H1 (cell line): ENCODE measurements around the gene NXT1. TPM values are rescaled to one million over a fixed set of nuclear protein-coding genes. Genes with fewer than 3 reads are reported as not detected.

Experiments used
- CTCF ChIA-PET: fragments of 300-600 bp; sonication (Branson Sonifier 250); formaldehyde crosslinking; loops from one replicate; lab custom pipeline; 2021; ENCODE audit not compliant: partially characterized antibody; lab: Charles Lee
- POLR2A ChIA-PET: fragments of 300-600 bp; sonication (Branson Sonifier 250); formaldehyde crosslinking; loops from one replicate; lab custom pipeline; 2021; ENCODE audit warnings: inconsistent platforms; ENCODE audit not compliant: partially characterized antibody; lab: Charles Lee
- DNase-seq, 2 experiments: peaks; one replicate each; pipeline versions ENCODE4 v3.0.0 to v3.0.0-alpha.2; 2010 to 2022; ENCODE audit warnings: low spot score in 2 of 2, low read depth in 1 of 2, mixed read lengths in 1 of 2
- FAIRE-seq: peaks from 2 replicates; lab custom pipeline; 2011; peaks lifted over from hg19 to GRCh38; lab: Jason Lieb, UNC
- H2AFZ ChIP-seq: 2 replicates; pipeline ENCODE4 v1.8.1; 2012; ENCODE audit warnings: low read length, inconsistent platforms
- H2AK5ac ChIP-seq: 2 replicates; pipeline ENCODE4 v1.6.1; 2013; ENCODE audit warnings: low read depth, low read length
- H2BK120ac ChIP-seq: replicated peaks from 2 replicates; pipeline ENCODE3; 2013; ENCODE audit warnings: low read depth, low read length, inconsistent platforms
- H2BK12ac ChIP-seq: 2 replicates; pipeline ENCODE4 v1.6.1; 2013; ENCODE audit warnings: low read depth, low read length
- H2BK15ac ChIP-seq: 2 replicates; pipeline ENCODE4 v1.6.1; 2013; ENCODE audit warnings: low read length
- H2BK20ac ChIP-seq: 2 replicates; pipeline ENCODE4 v1.6.1; 2013; ENCODE audit warnings: low read length
- H2BK5ac ChIP-seq: 2 replicates; pipeline ENCODE4 v1.6.1; 2013; ENCODE audit warnings: low read depth, low read length
- H3K14ac ChIP-seq: 2 replicates; pipeline ENCODE4 v1.6.1; 2013; ENCODE audit warnings: inconsistent platforms; ENCODE audit not compliant: insufficient read length
- H3K18ac ChIP-seq: 2 replicates; pipeline ENCODE4 v1.6.1; 2013; ENCODE audit warnings: low read length; ENCODE audit errors: extremely low read depth
- H3K23ac ChIP-seq: 2 replicates; pipeline ENCODE4 v1.6.1; 2013; ENCODE audit warnings: inconsistent platforms; ENCODE audit not compliant: insufficient read length
- H3K23me2 ChIP-seq: 2 replicates; pipeline ENCODE4 v1.6.1; 2013; ENCODE audit warnings: low read depth, low read length
- H3K27ac ChIP-seq: 2 replicates; pipeline ENCODE4 v1.6.1; 2011; ENCODE audit warnings: low read depth, low read length, inconsistent platforms
- H3K27me3 ChIP-seq, 4 experiments: replicated peaks in 1 of 4; 1 replicate in 1 of 4; 2 replicates in 3 of 4; pipeline versions ENCODE4 v1.6.1 to v1.8.1; 2011 to 2013; ENCODE audit warnings: low read length in 3 of 4, mild to moderate bottlenecking in 3 of 4, inconsistent platforms in 2 of 4, mixed read lengths in 2 of 4, moderate library complexity in 1 of 4; ENCODE audit not compliant: control insufficient read depth in 3 of 4, insufficient read depth in 3 of 4; ENCODE audit errors: extremely low read depth in 1 of 4
- H3K36me3 ChIP-seq, 4 experiments: 2 replicates each; pipeline versions ENCODE4 v1.6.1 to v1.8.1; 2011 to 2013; ENCODE audit warnings: mild to moderate bottlenecking in 4 of 4, low read length in 3 of 4, moderate library complexity in 2 of 4, control low read depth in 1 of 4, inconsistent platforms in 1 of 4; ENCODE audit not compliant: insufficient read depth in 4 of 4, control insufficient read depth in 2 of 4
- H3K4ac ChIP-seq: replicated peaks from 2 replicates; pipeline ENCODE3; 2013; ENCODE audit warnings: low read length, low read depth, mixed read lengths, inconsistent platforms; ENCODE audit not compliant: insufficient read length
- H3K4me1 ChIP-seq, 4 experiments: replicated peaks in 1 of 4; 1 replicate in 1 of 4; 2 replicates in 3 of 4; pipeline versions ENCODE4 v1.6.1 to v1.8.1; 2011 to 2013; ENCODE audit warnings: low read length in 3 of 4, inconsistent platforms in 2 of 4, mixed read lengths in 1 of 4; ENCODE audit not compliant: insufficient read depth in 4 of 4, control insufficient read depth in 3 of 4
- H3K4me2 ChIP-seq, 2 experiments: 2 replicates each; pipeline versions ENCODE4 v1.6.1 to v1.8.1; 2011 to 2013; ENCODE audit warnings: low read depth in 2 of 2, low read length in 2 of 2, control low read depth in 1 of 2, inconsistent platforms in 1 of 2, mild to moderate bottlenecking in 1 of 2; ENCODE audit not compliant: insufficient read depth in 1 of 2
- H3K4me3 ChIP-seq, 4 experiments: fragments of 200-600, 300-600 bp in 1 of 4; sonication (generic), shearing (Covaris generic), sonication (Bioruptor Twin) in 1 of 4; 2 replicates each; pipeline versions ENCODE4 v1.5.1 to v1.8.1; 2011 to 2016; ENCODE audit warnings: low read length in 4 of 4, low read depth in 3 of 4, control low read depth in 2 of 4, inconsistent platforms in 2 of 4, mild to moderate bottlenecking in 2 of 4, mixed read lengths in 1 of 4, moderate library complexity in 1 of 4; ENCODE audit not compliant: insufficient read depth in 2 of 4; ENCODE audit errors: extremely low read depth in 1 of 4
- H3K56ac ChIP-seq: replicated peaks from 2 replicates; pipeline ENCODE3; 2013; ENCODE audit warnings: low read depth, mild to moderate bottlenecking, mixed read lengths, low read length, inconsistent platforms; ENCODE audit not compliant: insufficient read length
- H3K79me1 ChIP-seq: 2 replicates; pipeline ENCODE4 v1.6.1; 2013; ENCODE audit warnings: low read depth, low read length, control low read depth
- H3K79me2 ChIP-seq, 2 experiments: 2 replicates each; pipeline versions ENCODE4 v1.6.1 to v1.8.1; 2012 to 2013; ENCODE audit warnings: low read length in 2 of 2, mild to moderate bottlenecking in 2 of 2, inconsistent platforms in 1 of 2; ENCODE audit not compliant: insufficient read depth in 2 of 2, control insufficient read depth in 1 of 2
- H3K9ac ChIP-seq, 4 experiments: replicated peaks in 1 of 4; 1 replicate in 1 of 4; 2 replicates in 3 of 4; pipeline versions ENCODE4 v1.6.1 to v1.8.1; 2011 to 2013; ENCODE audit warnings: low read depth in 3 of 4, low read length in 3 of 4, control low read depth in 2 of 4, mild to moderate bottlenecking in 2 of 4, moderate library complexity in 2 of 4, inconsistent platforms in 1 of 4; ENCODE audit errors: extremely low read depth in 1 of 4
- H3K9me3 ChIP-seq, 2 experiments: 2 replicates each; pipeline versions ENCODE4 v1.6.1 to v1.8.1; 2012 to 2013; ENCODE audit warnings: mild to moderate bottlenecking in 2 of 2, moderate library complexity in 2 of 2, control low read depth in 1 of 2, inconsistent platforms in 1 of 2, low read depth in 1 of 2, low read length in 1 of 2, mixed read lengths in 1 of 2; ENCODE audit not compliant: insufficient read depth in 2 of 2
- H4K20me1 ChIP-seq, 2 experiments: replicated peaks in 1 of 2; 2 replicates each; pipeline versions ENCODE3 to v1.8.1; 2011 to 2013; ENCODE audit warnings: inconsistent platforms in 2 of 2, low read length in 2 of 2, mild to moderate bottlenecking in 1 of 2; ENCODE audit not compliant: insufficient read depth in 2 of 2, control insufficient read depth in 1 of 2
- H4K5ac ChIP-seq: 2 replicates; pipeline ENCODE4 v1.6.1; 2013; ENCODE audit warnings: low read length, low read depth, mixed read lengths, inconsistent platforms; ENCODE audit not compliant: insufficient read length
- H4K8ac ChIP-seq: 2 replicates; pipeline ENCODE4 v1.8.0; 2013; ENCODE audit warnings: mild to moderate bottlenecking, moderate library complexity, low read length, inconsistent platforms; ENCODE audit not compliant: insufficient read depth; ENCODE audit errors: extremely low read depth
- H4K91ac ChIP-seq: replicated peaks from 2 replicates; pipeline ENCODE3; 2013; ENCODE audit warnings: low read length, mixed read lengths, inconsistent platforms; ENCODE audit not compliant: insufficient read length
- CBX5 ChIP-seq: fragments of 300-800, 300-1000 bp; sonication (generic); IDR thresholded peaks from 2 replicates; pipeline ENCODE4 v1.7.1; 2016; ENCODE audit warnings: antibody characterized with exemption, low read length, low read depth
- CHD1 ChIP-seq: IDR thresholded peaks from 2 replicates; pipeline ENCODE4 v1.6.1; 2012; ENCODE audit warnings: low read depth, low read length, improper control_type of control experiment
- CTBP2 ChIP-seq: IDR thresholded peaks from 2 replicates; pipeline ENCODE4 v1.7.0; 2011; ENCODE audit warnings: borderline replicate concordance, mild to moderate bottlenecking, moderate library complexity, mixed read lengths, low read length; ENCODE audit not compliant: insufficient read depth, insufficient read length
- KDM5A ChIP-seq: fragments of 200-600 bp; IDR thresholded peaks from 2 replicates; pipeline ENCODE4 v1.7.1; 2012; ENCODE audit warnings: mild to moderate bottlenecking, low read length, inconsistent platforms, mixed read lengths
- RFX5 ChIP-seq: IDR thresholded peaks from 2 replicates; pipeline ENCODE4 v1.6.1; 2011; ENCODE audit warnings: low read depth, low read length, improper control_type of control experiment, borderline replicate concordance
- RNF2 ChIP-seq: fragments of 200-900, 300-1000 bp; sonication (generic); IDR thresholded peaks from 2 replicates; pipeline ENCODE4 v1.7.1; 2016; ENCODE audit warnings: borderline replicate concordance, low read depth, mild to moderate bottlenecking, antibody characterized with exemption, low read length; ENCODE audit not compliant: poor library complexity, severe bottlenecking; ENCODE audit errors: missing control alignments
- RXRA ChIP-seq: IDR thresholded peaks from 2 replicates; pipeline ENCODE4 v1.6.1; 2011; ENCODE audit warnings: low read depth, mild to moderate bottlenecking, low read length, moderate library complexity; ENCODE audit not compliant: insufficient read depth
- SIRT6 ChIP-seq: IDR thresholded peaks from one replicate; pipeline ENCODE4 v1.7.1; 2012; ENCODE audit warnings: low read length, inconsistent platforms
- WGBS, 2 experiments: shearing (Covaris generic) in 1 of 2; methylation state at CpG; one replicate each; pipeline versions ENCODE4 v1.1.6 to v1.1.7; 2013 to 2015; ENCODE audit warnings: low lambda C conversion rate in 2 of 2, mixed read lengths in 2 of 2, inconsistent platforms in 1 of 2, low coverage in 1 of 2, missing lambda C conversion rate in 1 of 2; ENCODE audit not compliant: insufficient replicate concordance in 2 of 2, insufficient coverage in 1 of 2, insufficient read length in 1 of 2; ENCODE audit errors: extremely low coverage in 1 of 2, missing lambda C conversion rate in 1 of 2; 5-methylcytosine and 5-hydroxymethylcytosine counted together
- polyA plus RNA-seq, 7 experiments: library from polyadenylated mRNA; depleted of rRNA in 3 of 7; stranded (reverse) in 5 of 7; unstranded in 2 of 7; fragments of >200 nt in 5 of 7; fragments of 200-250 nt in 2 of 7; gene quantifications; 1 replicate in 5 of 7; 2 replicates in 1 of 7; 4 replicates in 1 of 7; pipeline versions ENCODE4 v1.2.1 to v1.2.3, GENCODE V29; 2011 to 2013; ENCODE audit warnings: missing spikeins in 2 of 7, mixed read lengths in 2 of 7
- total RNA-seq: library from RNA; stranded (reverse); fragmentation: NEBNext Ultra II Directional; extraction: Animal tissue kit (Norgen Biotek cat#: 25700); gene quantifications from 2 replicates; pipeline ENCODE4 v1.2.1, GENCODE V29; 2021

NXT1 gene
- total and polyA plus RNA-seq, 2 of the 8 experiments (the other 6 are each of a cell fraction or from before 2014, with no cell fraction given): 23.1 to 26.5 TPM

GRCh38 chr20:23308908-23309307 lies 41.7 kb upstream of the NXT1 start:
- no peak overlapping the region for H3K4me2 ChIP-seq
- ChIA-PET CTCF (no interaction called here), POLR2A (no interaction called here)
- no peak overlapping the region for H2BK12ac ChIP-seq
- H2AK5ac ChIP-seq: no peak overlapping the region
- no peak overlapping the region for H3K27ac ChIP-seq
- WGBS, 2 experiments: 89% methylated on average over 3 of the region's 4 CpGs; no CpG with 5 or more reads in 1 of the 2 experiments
- H3K14ac ChIP-seq: no peak overlapping the region
- TF ChIP-seq CBX5 (no peak), KDM5A (no peak), CTBP2 (no peak), RXRA (no peak), RFX5 (no peak), SIRT6 (no peak), RNF2 (no peak), CHD1 (no peak)
- H3K4me3 ChIP-seq: no peak overlapping the region
- H4K91ac ChIP-seq: no peak overlapping the region
- no peak overlapping the region for H3K9ac ChIP-seq
- H2BK120ac ChIP-seq: no peak overlapping the region
- H3K4me1 ChIP-seq: no peaks in the 10 kb centered on the region
- H3K4ac ChIP-seq: no peak overlapping the region
- no peaks in the 10 kb centered on the region; the same call in 1 of the 2 replicates for H3K79me1 ChIP-seq
- H2BK15ac ChIP-seq: no peak overlapping the region
- DNase-seq (no peak), FAIRE-seq (no peak)
- no peak overlapping the region for H2AFZ ChIP-seq
- no peak overlapping the region for H2BK5ac ChIP-seq
- H3K9me3 ChIP-seq: no peaks in the 10 kb centered on the region
- H3K18ac ChIP-seq: no peak overlapping the region
- H3K27me3 ChIP-seq: no peaks in the 10 kb centered on the region; a peak in 1 of 7 replicates
- no peak overlapping the region for H4K8ac ChIP-seq
- H2BK20ac ChIP-seq: no peak overlapping the region
- no peak overlapping the region for H3K23ac ChIP-seq
- no peaks in the 10 kb centered on the region for H3K36me3 ChIP-seq
- H3K79me2 ChIP-seq: no peaks in the 10 kb centered on the region
- no peak overlapping the region for H4K5ac ChIP-seq
- H3K23me2 ChIP-seq: no peaks in the 10 kb centered on the region
- no peaks in the 10 kb centered on the region for H4K20me1 ChIP-seq
- H3K56ac ChIP-seq: no peak overlapping the region
